Uterus (tissue), 4 donors: ENCODE results near the gene NCBP3. TPM values are rescaled to one million over a fixed set of nuclear protein-coding genes. Genes with fewer than 3 reads are reported as not detected.

Source experiments
- DNase-seq, 2 donors: peaks; one replicate each; pipeline ENCODE4 v3.0.0-alpha.2; 2019 to 2020
- H3K27ac ChIP-seq, 2 donors: fragments of 200-600 bp; sonication (generic); 1 replicate in 1 of 2; 2 replicates in 1 of 2; pipeline ENCODE4 v1.5.1; 2016 to 2018
- H3K27me3 ChIP-seq, 2 donors: fragments of 200-600 bp; sonication (generic); one replicate each; pipeline ENCODE4 v1.5.1; 2018 to 2019; ENCODE audit warnings: control low read depth in 1 of 2
- H3K36me3 ChIP-seq, 2 donors: fragments of 200-600 bp; sonication (generic); one replicate each; pipeline ENCODE4 v1.5.1; 2019; ENCODE audit warnings: control low read depth in 1 of 2
- H3K4me1 ChIP-seq, 2 donors: fragments of 200-600 bp; sonication (generic); one replicate each; pipeline ENCODE4 v1.5.1; 2018 to 2019; ENCODE audit warnings: control low read depth in 1 of 2
- H3K4me3 ChIP-seq, 2 donors: fragments of 200-600 bp; sonication (generic); 1 replicate in 1 of 2; 2 replicates in 1 of 2; pipeline ENCODE4 v1.5.1; 2018 to 2019; ENCODE audit warnings: mild to moderate bottlenecking in 1 of 2
- H3K9me3 ChIP-seq, 2 donors: fragments of 200-600 bp; sonication (generic); one replicate each; pipeline ENCODE4 v1.5.1; 2019; ENCODE audit warnings: control low read depth in 1 of 2
- POLR2A ChIP-seq, 2 donors: fragments of 450-650 bp; IDR thresholded peaks; one replicate each; pipeline ENCODE4 v1.6.1; 2016; ENCODE audit warnings: antibody characterized with exemption in 2 of 2, mild to moderate bottlenecking in 1 of 2, moderate library complexity in 1 of 2
- intact Hi-C: fragments of 100-400 bp; cut with DNase I; formaldehyde crosslinking; loops from one replicate; pipeline ENCODE4 v1.15.1; 2023; ENCODE audit warnings: low total_unique reads
- total RNA-seq, 4 donors: library from RNA; depleted of rRNA in 3 of 4; stranded (reverse); fragments of >200 nt in 3 of 4; gene quantifications; one replicate each; pipeline versions ENCODE4 v1.1.0 to v1.2.4, GENCODE V29; 2014 to 2023
- TF ChIP-seq, protein P1 (sequence below), 4 experiments: fragments of 200-600 bp in 2 of 4; fragments of 450-650 bp in 2 of 4; sonication (generic) in 2 of 4; IDR thresholded peaks; one replicate each; pipeline ENCODE4 v1.5.1; 2016 to 2019; ENCODE audit warnings: antibody characterized with exemption in 4 of 4, mild to moderate bottlenecking in 2 of 4, moderate library complexity in 1 of 4
- donor health status: DM: yes; HTN: yes; CAD: no.

The NCBP3 gene
- total RNA-seq, 4 donors from 2014 or later, result 16.5 to 46.7 (median 30.1) TPM

DNA sequence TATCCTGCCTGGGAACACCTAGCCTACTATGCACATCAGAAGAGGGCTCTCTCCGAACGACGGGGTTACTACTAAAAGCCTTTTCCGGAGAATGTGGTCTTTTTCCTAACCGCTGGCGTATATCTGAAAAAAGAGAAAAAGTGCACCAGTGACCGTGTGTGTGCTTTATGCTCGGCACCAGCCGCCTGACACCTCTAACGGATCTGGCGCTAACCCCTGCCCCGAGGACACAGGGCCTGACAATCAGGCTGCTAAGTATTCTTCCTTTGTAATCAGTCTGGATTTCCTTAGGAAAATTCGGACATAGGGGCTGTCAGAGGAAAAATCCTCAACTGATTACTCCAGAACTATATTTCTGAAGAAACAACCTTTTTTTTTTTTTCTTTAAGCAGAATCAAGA lies 31.7 kb downstream of the NCBP3 start:
- Histone ChIP-seq H3K4me3 (no peak overlapping the region), H3K27me3 (no peaks in the 10 kb centered on the region), H3K4me1 (no peaks in the 10 kb centered on the region), H3K27ac (no peak overlapping the region), H3K36me3 (no peaks in the 10 kb centered on the region), H3K9me3 (no peaks in the 10 kb centered on the region)
- intact Hi-C loops, result no loop called here
- DNase-seq, result no peak
- no peak for TF ChIP-seq POLR2A (IDR thresholded peaks at IDR 0.05)
- TF ChIP-seq, protein P1, sequence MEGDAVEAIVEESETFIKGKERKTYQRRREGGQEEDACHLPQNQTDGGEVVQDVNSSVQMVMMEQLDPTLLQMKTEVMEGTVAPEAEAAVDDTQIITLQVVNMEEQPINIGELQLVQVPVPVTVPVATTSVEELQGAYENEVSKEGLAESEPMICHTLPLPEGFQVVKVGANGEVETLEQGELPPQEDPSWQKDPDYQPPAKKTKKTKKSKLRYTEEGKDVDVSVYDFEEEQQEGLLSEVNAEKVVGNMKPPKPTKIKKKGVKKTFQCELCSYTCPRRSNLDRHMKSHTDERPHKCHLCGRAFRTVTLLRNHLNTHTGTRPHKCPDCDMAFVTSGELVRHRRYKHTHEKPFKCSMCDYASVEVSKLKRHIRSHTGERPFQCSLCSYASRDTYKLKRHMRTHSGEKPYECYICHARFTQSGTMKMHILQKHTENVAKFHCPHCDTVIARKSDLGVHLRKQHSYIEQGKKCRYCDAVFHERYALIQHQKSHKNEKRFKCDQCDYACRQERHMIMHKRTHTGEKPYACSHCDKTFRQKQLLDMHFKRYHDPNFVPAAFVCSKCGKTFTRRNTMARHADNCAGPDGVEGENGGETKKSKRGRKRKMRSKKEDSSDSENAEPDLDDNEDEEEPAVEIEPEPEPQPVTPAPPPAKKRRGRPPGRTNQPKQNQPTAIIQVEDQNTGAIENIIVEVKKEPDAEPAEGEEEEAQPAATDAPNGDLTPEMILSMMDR (IDR thresholded peaks at IDR 0.05), result no peak

DNA sequence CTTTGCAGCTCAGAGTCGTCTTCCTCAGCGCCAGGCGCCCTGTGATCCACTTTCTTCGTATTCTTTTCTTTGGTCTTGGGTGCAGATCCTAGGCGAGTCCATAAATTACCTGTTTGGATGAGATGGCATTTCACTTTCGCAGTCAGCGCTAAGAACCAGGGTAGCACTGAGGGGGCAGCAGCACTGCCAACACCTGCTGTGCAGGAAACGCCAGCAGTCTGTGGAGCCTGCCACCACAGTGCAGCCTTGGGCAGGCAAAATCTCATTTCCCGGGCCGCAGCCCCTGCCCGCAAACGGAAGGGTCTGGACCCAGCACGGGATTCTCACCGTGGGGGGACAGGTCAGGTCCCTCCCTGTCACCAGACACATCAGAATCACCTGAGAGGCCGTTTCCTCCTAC lies 32.9 kb downstream of the NCBP3 start:
- H3K4me1 ChIP-seq, result no peaks in the 10 kb centered on the region
- H3K27me3 ChIP-seq, result no peaks in the 10 kb centered on the region
- H3K27ac ChIP-seq, result no peak overlapping the region
- no peak overlapping the region for H3K4me3 ChIP-seq
- no peaks in the 10 kb centered on the region for H3K36me3 ChIP-seq
- intact Hi-C loops, result no loop called here
- no peaks in the 10 kb centered on the region for H3K9me3 ChIP-seq
- no peak for DNase-seq
- no peak for TF ChIP-seq POLR2A (IDR thresholded peaks at IDR 0.05)
- TF ChIP-seq, protein P1 (IDR thresholded peaks at IDR 0.05), result no peak

DNA sequence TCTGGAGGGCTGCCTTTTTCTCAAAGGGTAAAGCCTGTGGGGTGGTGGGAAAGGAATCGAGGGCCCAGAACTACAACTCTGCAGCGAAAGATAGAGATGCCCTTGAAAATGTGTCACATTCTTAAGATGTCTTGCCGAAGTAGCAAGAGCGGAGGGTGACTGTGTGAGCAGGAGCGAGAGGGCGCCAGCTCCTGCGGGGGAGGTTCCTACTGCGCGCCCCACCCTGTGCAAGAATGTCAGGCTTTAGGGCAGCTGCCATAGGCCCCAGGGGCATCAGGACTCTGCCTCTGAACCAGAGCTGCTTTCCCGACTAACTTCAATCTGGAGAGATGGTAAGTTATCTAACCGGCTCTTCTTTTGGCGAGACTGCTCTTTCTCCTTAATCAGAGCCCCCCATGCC lies 33.3 kb downstream of the NCBP3 start:
- H3K27me3 ChIP-seq, result no peaks in the 10 kb centered on the region
- no peaks in the 10 kb centered on the region for H3K36me3 ChIP-seq
- intact Hi-C loops, result no loop called here
- no peaks in the 10 kb centered on the region for H3K4me1 ChIP-seq
- no peak overlapping the region for H3K4me3 ChIP-seq
- TF ChIP-seq POLR2A (IDR thresholded peaks at IDR 0.05), result no peak
- TF ChIP-seq, protein P1 (IDR thresholded peaks at IDR 0.05), result no peak
- no peak for DNase-seq
- no peaks in the 10 kb centered on the region for H3K9me3 ChIP-seq
- H3K27ac ChIP-seq, result no peak overlapping the region

DNA sequence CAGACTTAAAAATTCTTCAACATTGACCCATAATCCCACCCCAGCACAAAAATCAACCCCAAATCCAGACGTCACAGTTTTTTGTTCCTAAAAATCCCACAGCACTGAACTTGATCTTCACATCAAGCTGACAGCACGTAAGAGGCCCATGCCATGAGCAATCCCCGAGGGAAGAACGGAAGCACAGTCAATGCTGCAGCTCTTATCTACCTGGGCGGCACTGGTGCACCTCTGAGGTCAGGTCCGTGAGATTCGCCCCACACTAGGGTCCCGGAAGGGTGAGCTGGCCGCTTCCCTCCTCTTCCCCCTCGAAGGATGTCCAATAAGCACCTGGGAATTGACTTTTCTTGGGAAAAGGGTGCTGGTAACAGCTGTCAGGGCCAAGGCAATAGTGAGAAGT lies 33.8 kb downstream of the NCBP3 start:
- no peaks in the 10 kb centered on the region for H3K4me1 ChIP-seq
- H3K27ac ChIP-seq, result no peak overlapping the region
- TF ChIP-seq, protein P1 (IDR thresholded peaks at IDR 0.05), result no peak
- no peak for TF ChIP-seq POLR2A (IDR thresholded peaks at IDR 0.05)
- H3K9me3 ChIP-seq, result no peaks in the 10 kb centered on the region
- no peaks in the 10 kb centered on the region for H3K36me3 ChIP-seq
- H3K4me3 ChIP-seq, result no peak overlapping the region
- intact Hi-C loops, result no loop called here
- DNase-seq, result no peak
- H3K27me3 ChIP-seq, result no peaks in the 10 kb centered on the region

DNA sequence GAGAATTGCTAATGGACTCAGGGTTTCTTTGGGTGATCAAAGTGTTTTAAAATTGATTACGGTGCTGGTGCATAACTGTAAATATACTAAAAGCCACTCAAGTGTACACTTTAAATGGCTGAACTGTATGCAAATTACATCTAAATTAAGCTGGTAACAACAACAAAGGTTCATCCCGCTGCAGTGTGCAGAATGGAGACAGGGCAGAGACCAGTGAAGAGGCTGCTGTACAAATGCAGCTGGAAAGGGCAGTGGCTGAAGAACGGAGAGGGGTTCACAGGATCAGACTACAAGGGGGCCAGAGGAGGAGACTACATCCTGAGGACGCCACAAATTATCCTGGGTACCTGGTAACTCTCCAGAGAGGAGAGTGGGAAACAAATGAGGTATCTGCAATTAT lies 36.0 kb downstream of the NCBP3 start:
- Histone ChIP-seq H3K9me3 (no peaks in the 10 kb centered on the region), H3K27me3 (no peaks in the 10 kb centered on the region), H3K27ac (no peak overlapping the region), H3K4me3 (no peak overlapping the region), H3K4me1 (no peaks in the 10 kb centered on the region), H3K36me3 (no peaks in the 10 kb centered on the region)
- no peak for DNase-seq
- intact Hi-C loops, result no loop called here
- no peak for TF ChIP-seq POLR2A (IDR thresholded peaks at IDR 0.05)
- TF ChIP-seq, protein P1 (IDR thresholded peaks at IDR 0.05), result no peak
